HepG2 (cell line): ENCODE results near the gene CD300A. TPM values are rescaled to one million over a fixed set of nuclear protein-coding genes. Genes with fewer than 3 reads are reported as not detected.
A peak's percentile ranks its signal among the peaks of the same experiment; 100 is the strongest.

Source experiments
- ARID3A ChIP-seq: IDR thresholded peaks from 2 replicates; pipeline ENCODE4 v1.6.1; 2012; ENCODE audit warnings: low read depth, low read length, improper control_type of control experiment
- CBX1 ChIP-seq: IDR thresholded peaks from one replicate; pipeline ENCODE4 v1.6.1; 2016; ENCODE audit warnings: antibody characterized with exemption, low read depth
- CREB3 ChIP-seq: sonication (generic); formaldehyde crosslinking; IDR thresholded peaks from 2 replicates; pipeline ENCODE4 v1.5.0; 2020; ENCODE audit warnings: missing genetic modification reagents
- DPF2 ChIP-seq: sonication (generic); formaldehyde crosslinking; IDR thresholded peaks from 2 replicates; pipeline ENCODE4 v1.4.0; 2020; ENCODE audit warnings: mild to moderate bottlenecking, low read depth, missing genetic modification reagents, borderline replicate concordance
- ELF4 ChIP-seq: sonication (generic); formaldehyde crosslinking; IDR thresholded peaks from 2 replicates; pipeline ENCODE4 v1.5.0; 2020; ENCODE audit warnings: missing genetic modification reagents, mild to moderate bottlenecking, moderate library complexity, borderline replicate concordance
- NFE2 ChIP-seq: sonication (generic); formaldehyde crosslinking; IDR thresholded peaks from 2 replicates; pipeline ENCODE4 v1.4.0; 2020; ENCODE audit warnings: missing genetic modification reagents
- RAD21 ChIP-seq: fragments of 450-650 bp; formaldehyde crosslinking; IDR thresholded peaks from 2 replicates; pipeline ENCODE4 v1.5.0; 2020; ENCODE audit warnings: mild to moderate bottlenecking
- REPIN1 ChIP-seq: sonication (generic); formaldehyde crosslinking; IDR thresholded peaks from 2 replicates; pipeline ENCODE4 v1.8.0; 2022; ENCODE audit warnings: missing genetic modification reagents, low read depth, mild to moderate bottlenecking, borderline replicate concordance
- ZFP82 ChIP-seq: sonication (generic); formaldehyde crosslinking; IDR thresholded peaks from 2 replicates; pipeline ENCODE4 v1.5.1; 2020; ENCODE audit warnings: mild to moderate bottlenecking, missing genetic modification reagents, borderline replicate concordance
- ZNF280B ChIP-seq: sonication (generic); formaldehyde crosslinking; IDR thresholded peaks from 2 replicates; pipeline ENCODE4 v1.5.0; 2020; ENCODE audit warnings: missing genetic modification reagents, mild to moderate bottlenecking, borderline replicate concordance
- ZNF512 ChIP-seq: sonication (generic); formaldehyde crosslinking; IDR thresholded peaks from 2 replicates; pipeline ENCODE4 v1.4.0; 2020; ENCODE audit warnings: mild to moderate bottlenecking, missing genetic modification reagents
- ZNF687 ChIP-seq: sonication (generic); formaldehyde crosslinking; IDR thresholded peaks from 2 replicates; pipeline ENCODE4 v1.5.1; 2020; ENCODE audit warnings: mild to moderate bottlenecking, missing genetic modification reagents, moderate library complexity
- ZNF737 ChIP-seq: sonication (generic); formaldehyde crosslinking; IDR thresholded peaks from 2 replicates; pipeline ENCODE4 v1.5.0; 2020; ENCODE audit warnings: missing genetic modification reagents, mild to moderate bottlenecking, borderline replicate concordance
- ZNF790 ChIP-seq: sonication (generic); formaldehyde crosslinking; IDR thresholded peaks from 2 replicates; pipeline ENCODE4 v1.8.0; 2022; ENCODE audit warnings: missing genetic modification reagents, mild to moderate bottlenecking, borderline replicate concordance
- ZSCAN5A ChIP-seq: sonication (generic); formaldehyde crosslinking; IDR thresholded peaks from 2 replicates; pipeline ENCODE4 v1.8.0; 2022; ENCODE audit warnings: mild to moderate bottlenecking, missing genetic modification reagents, borderline replicate concordance
- polyA plus RNA-seq, 8 experiments: library from polyadenylated mRNA; depleted of rRNA in 3 of 8; stranded (reverse) in 7 of 8; unstranded in 1 of 8; fragments of >200 nt; fragmentation: Illumina TruSeq in 4 of 8; extraction: Trizol in 4 of 8; gene quantifications; 2 replicates each; pipeline versions ENCODE4 v1.2.1 to v1.2.3, GENCODE V29; 2011 to 2016; ENCODE audit warnings: low read depth in 4 of 8, missing spikeins in 1 of 8, mixed read lengths in 1 of 8; ENCODE audit not compliant: insufficient read depth in 1 of 8
- total RNA-seq, 5 experiments: library from RNA; depleted of rRNA; stranded (reverse); fragments of >200 nt; fragmentation: Illumina TruSeq; extraction: Trizol; gene quantifications; 2 replicates each; pipeline ENCODE4 v1.2.3, GENCODE V29; 2016; ENCODE audit warnings: low read depth in 1 of 5

The CD300A gene
- total and polyA plus RNA-seq, 2 of the 13 experiments (the other 11 are each of a cell fraction or from before 2014, with no cell fraction given), result not detected

GRCh38 chr17:74442670-74443515 lies 23.5 kb upstream of the CD300A start (continued):
- TF ChIP-seq REPIN1, result peak; percentile 88
- TF ChIP-seq CREB3, result peak; percentile 75; the same call in 1 of the 2 replicates
- TF ChIP-seq CBX1, result peak; percentile 75
- peak; percentile 68; the same call in 1 of the 2 replicates for TF ChIP-seq ELF4 (CRISPR knock-in tag)
- TF ChIP-seq ZNF790 (CRISPR knock-in tag), result peak; percentile 44; the same call in 1 of the 2 replicates
- TF ChIP-seq NFE2 (CRISPR knock-in tag), result no peak
- peak; percentile 80; the same call in 1 of the 2 replicates for TF ChIP-seq DPF2 (CRISPR knock-in tag)
- TF ChIP-seq ZNF737 (CRISPR knock-in tag), result no peak
- peak; percentile 52; the same call in 1 of the 2 replicates for TF ChIP-seq ZNF280B (CRISPR knock-in tag)
- TF ChIP-seq ZNF512 (CRISPR knock-in tag), result no peak
- peak; percentile 83; the same call in 1 of the 2 replicates for TF ChIP-seq ZSCAN5A
- peak; percentile 57 for TF ChIP-seq RAD21 (CRISPR knock-in tag)
- peak; percentile 96 for TF ChIP-seq ZNF687 (CRISPR knock-in tag)
- peak; percentile 76 for TF ChIP-seq ARID3A
- TF ChIP-seq ZFP82 (CRISPR knock-in tag), result no peak; the same call in 1 of the 2 replicates
